Endothelial cell of umbilical vein (primary cell): ENCODE results near the gene MAEA. TPM values are rescaled to one million over a fixed set of nuclear protein-coding genes. Genes with fewer than 3 reads are reported as not detected.

ENCODE experiments used
- BruUV-seq: library from RNA; stranded (reverse); fragments of 400-500 nt; replicated peaks from 2 replicates; lab custom pipeline; 2021; lab: Mats Ljungman, UMichigan
- CTCF ChIA-PET: fragments of 300-600, 350-600 bp; sonication (Branson Sonifier 250); formaldehyde crosslinking; loops from one replicate; lab custom pipeline; 2021; ENCODE audit warnings: antibody characterized with exemption, inconsistent platforms; lab: Charles Lee
- POLR2A ChIA-PET: fragments of 300-600, 350-600 bp; sonication (Branson Sonifier 250); formaldehyde crosslinking; loops from one replicate; lab custom pipeline; 2021; ENCODE audit warnings: antibody characterized with exemption, inconsistent platforms; lab: Charles Lee
- DNase-seq: peaks from one replicate; pipeline ENCODE4 v3.0.0-alpha.2; 2011; ENCODE audit warnings: low read depth, low spot score
- FAIRE-seq: peaks from 2 replicates; lab custom pipeline; 2011; peaks lifted over from hg19 to GRCh38; lab: Jason Lieb, UNC
- H2AFZ ChIP-seq: 2 replicates; pipeline ENCODE4 v1.6.0; 2012; ENCODE audit warnings: low read depth, low read length, control low read depth, inconsistent platforms
- H3K27ac ChIP-seq: 2 replicates; pipeline ENCODE4 v1.5.1; 2011; ENCODE audit warnings: low read depth, mild to moderate bottlenecking, control low read depth, low read length, moderate library complexity; ENCODE audit not compliant: insufficient read depth
- H3K27me3 ChIP-seq, 2 experiments: 2 replicates each; pipeline versions ENCODE4 v1.6.0 to v1.6.1; 2011; ENCODE audit warnings: low read length in 2 of 2, mixed read lengths in 1 of 2; ENCODE audit not compliant: control insufficient read depth in 2 of 2, insufficient read depth in 2 of 2
- H3K36me3 ChIP-seq, 2 experiments: 2 replicates in 1 of 2; 3 replicates in 1 of 2; pipeline ENCODE4 v1.5.1; 2011; ENCODE audit warnings: low read length in 2 of 2, mild to moderate bottlenecking in 1 of 2, moderate library complexity in 1 of 2; ENCODE audit not compliant: control insufficient read depth in 2 of 2, insufficient read depth in 2 of 2; ENCODE audit errors: extremely low read depth in 1 of 2
- H3K4me1 ChIP-seq: 3 replicates; pipeline ENCODE4 v1.5.1; 2011; ENCODE audit warnings: mild to moderate bottlenecking, low read length; ENCODE audit not compliant: control insufficient read depth, insufficient read depth; ENCODE audit errors: extremely low read depth
- H3K4me2 ChIP-seq: 2 replicates; pipeline ENCODE4 v1.6.1; 2011; ENCODE audit warnings: low read length, control low read depth, mixed read lengths; ENCODE audit not compliant: insufficient read depth
- H3K4me3 ChIP-seq, 3 experiments: fragments of 200-600 bp in 1 of 3; sonication (generic), shearing (Covaris generic) in 1 of 3; replicated peaks in 1 of 3; 2 replicates each; pipeline ENCODE4 v1.5.1; 2011 to 2016; ENCODE audit warnings: control low read depth in 3 of 3, low read length in 3 of 3, mild to moderate bottlenecking in 2 of 3, inconsistent platforms in 1 of 3, low read depth in 1 of 3, moderate library complexity in 1 of 3; ENCODE audit not compliant: insufficient read depth in 1 of 3
- H3K79me2 ChIP-seq: 2 replicates; pipeline ENCODE4 v1.6.0; 2012; ENCODE audit warnings: low read length, inconsistent platforms; ENCODE audit not compliant: control insufficient read depth, insufficient read depth
- H3K9ac ChIP-seq: replicated peaks from 2 replicates; pipeline ENCODE3; 2011; ENCODE audit warnings: low read length, control low read depth; ENCODE audit not compliant: insufficient read depth; ENCODE audit errors: extremely low read depth
- H3K9me1 ChIP-seq: replicated peaks from 3 replicates; pipeline ENCODE4 v1.6.0; 2011; ENCODE audit warnings: mild to moderate bottlenecking, low read length; ENCODE audit not compliant: control insufficient read depth, insufficient read depth; ENCODE audit errors: extremely low read depth
- H3K9me3 ChIP-seq: replicated peaks from 2 replicates; pipeline ENCODE4 v1.5.1; 2012; ENCODE audit warnings: low read length, inconsistent platforms; ENCODE audit not compliant: control insufficient read depth, insufficient read depth
- H4K20me1 ChIP-seq: replicated peaks from 2 replicates; pipeline ENCODE3; 2011; ENCODE audit warnings: mild to moderate bottlenecking, low read length; ENCODE audit not compliant: control insufficient read depth, insufficient read depth; ENCODE audit errors: extremely low read depth
- CTCF ChIP-seq, 2 donors: IDR thresholded peaks; 1 replicate in 1 of 2; 2 replicates in 1 of 2; pipeline ENCODE4 v1.5.1; 2011; ENCODE audit warnings: low read length in 2 of 2, mild to moderate bottlenecking in 2 of 2, moderate library complexity in 2 of 2, control low read depth in 1 of 2, inconsistent platforms in 1 of 2, low read depth in 1 of 2; ENCODE audit not compliant: insufficient read depth in 1 of 2; ENCODE audit errors: extremely low read depth in 1 of 2
- EZH2 ChIP-seq: IDR thresholded peaks from 2 replicates; pipeline ENCODE4 v1.6.1; 2012; ENCODE audit warnings: borderline replicate concordance, low read depth, mild to moderate bottlenecking, moderate library complexity, low read length, inconsistent platforms; ENCODE audit not compliant: severe bottlenecking
- FOS ChIP-seq: IDR thresholded peaks from 2 replicates; pipeline ENCODE4 v1.6.1; 2011; ENCODE audit warnings: mild to moderate bottlenecking, low read length, moderate library complexity, borderline replicate concordance; ENCODE audit not compliant: insufficient read depth
- GATA2 ChIP-seq: IDR thresholded peaks from 2 replicates; pipeline ENCODE4 v1.7.0; 2011; ENCODE audit warnings: low read depth, mild to moderate bottlenecking, moderate library complexity, mixed read lengths, low read length; ENCODE audit not compliant: insufficient read length, insufficient read depth
- JUN ChIP-seq: IDR thresholded peaks from 2 replicates; pipeline ENCODE4 v1.6.1; 2011; ENCODE audit warnings: borderline replicate concordance, low read depth; ENCODE audit not compliant: insufficient read length, insufficient read depth
- MAX ChIP-seq: IDR thresholded peaks from 2 replicates; pipeline ENCODE4 v1.6.1; 2011; ENCODE audit not compliant: insufficient read depth, insufficient read length
- MYC ChIP-seq: IDR thresholded peaks from one replicate; pipeline ENCODE4 v1.6.1; 2011; ENCODE audit warnings: mild to moderate bottlenecking, low read depth, low read length
- POLR2A ChIP-seq: IDR thresholded peaks from 2 replicates; pipeline ENCODE4 v1.6.1; 2012; ENCODE audit warnings: low read depth, mild to moderate bottlenecking, control low read depth, low read length
- POLR2AphosphoS5 ChIP-seq: IDR thresholded peaks from 2 replicates; pipeline ENCODE4 v1.6.1; 2012; ENCODE audit warnings: low read depth, mild to moderate bottlenecking, control low read depth, low read length, moderate library complexity; ENCODE audit not compliant: insufficient read depth
- dilution Hi-C: fragments of 300-500 bp; cut with MboI; formaldehyde crosslinking; loops from one replicate; pipeline ENCODE4 v1.15.0; 2019; ENCODE audit warnings: low sequenced_read_pairs; ENCODE audit not compliant: extremely low pct_ligation_motif_present
- intact Hi-C: fragments of 100-400 bp; cut with micrococcal nuclease; formaldehyde crosslinking; loops from one replicate; pipeline ENCODE4 v1.10.0; 2022
- polyA plus RNA-seq, 4 experiments: library from polyadenylated mRNA; depleted of rRNA in 3 of 4; stranded (reverse) in 3 of 4; unstranded in 1 of 4; fragments of >200 nt; gene quantifications; 2 replicates each; pipeline versions ENCODE4 v1.2.1 to v1.2.3, GENCODE V29; 2011 to 2012; ENCODE audit warnings: missing spikeins in 1 of 4
- total RNA-seq: library from RNA; stranded (reverse); gene quantifications from 2 replicates; pipeline ENCODE4 v1.2.3, GENCODE V29; 2021

The MAEA gene
- total and polyA plus RNA-seq, 2 donors (not counting 3 experiments of a cell fraction or from before 2014, with no cell fraction given), result 66.0 to 108 TPM

GRCh38 chr4:1373892-1374705, 84.4 kb downstream of the MAEA start:
- H3K27me3 ChIP-seq, result no peaks in the 10 kb centered on the region
- no peak overlapping the region for H3K4me2 ChIP-seq
- no peak overlapping the region for H3K9ac ChIP-seq
- no peaks in the 10 kb centered on the region for H3K36me3 ChIP-seq
- CTCF ChIA-PET, result no interaction called here
- no peaks in the 10 kb centered on the region for H4K20me1 ChIP-seq
- dilution Hi-C loops (no loop called here), intact Hi-C loops (no loop called here)
- H3K27ac ChIP-seq, result no peak overlapping the region
- no peak for FAIRE-seq
- no peak for TF ChIP-seq EZH2
- TF ChIP-seq JUN, result no peak
- TF ChIP-seq MAX, result no peak
- H3K9me1 ChIP-seq, result no peaks in the 10 kb centered on the region
- POLR2A ChIA-PET, result no interaction called here
- H2AFZ ChIP-seq, result no peak overlapping the region
- no peaks in the 10 kb centered on the region for H3K4me1 ChIP-seq
- BruUV-seq, result no TSS peak
- no peak overlapping the region for H3K4me3 ChIP-seq
- DNase-seq, result no peak
- H3K9me3 ChIP-seq, result no peaks in the 10 kb centered on the region
- H3K79me2 ChIP-seq, result no peaks in the 10 kb centered on the region

- Histone ChIP-seq H3K79me2 (no peaks in the 10 kb centered on the region), H3K4me3 (no peak overlapping the region), H3K4me1 (no peaks in the 10 kb centered on the region), H3K4me2 (no peak overlapping the region), H3K9me1 (no peaks in the 10 kb centered on the region), H3K9me3 (no peaks in the 10 kb centered on the region), H3K36me3 (no peaks in the 10 kb centered on the region), H2AFZ (no peak overlapping the region), H3K27me3 (no peaks in the 10 kb centered on the region), H3K27ac (no peak overlapping the region), H4K20me1 (no peaks in the 10 kb centered on the region), H3K9ac (no peak overlapping the region)
- no peak for DNase-seq
- dilution Hi-C loops, result no loop called here
- FAIRE-seq, result no peak
- CTCF ChIA-PET, result no interaction called here
- POLR2A ChIA-PET, result no interaction called here
- TF ChIP-seq POLR2A, result no peak
- no peak for TF ChIP-seq MYC
- no peak for TF ChIP-seq MAX
- no peak for TF ChIP-seq EZH2
- TF ChIP-seq POLR2AphosphoS5, result no peak
- TF ChIP-seq CTCF (IDR thresholded peaks at IDR 0.05; ENCODE audit: extremely low read depth in 1 of 2, insufficient read depth in 1 of 2, low read depth in 1 of 2, low read length in 2 of 2), result no peak
- TF ChIP-seq FOS, result no peak
- TF ChIP-seq JUN, result no peak
- no peak for TF ChIP-seq GATA2
- intact Hi-C loops, result no loop called here
- BruUV-seq, result no TSS peak
These were observed 85.0 kb downstream of the MAEA start for GRCh38 chr4:1374706-1375045.
